SU-DHL-6 (cell line): ENCODE data around the gene CEACAM18.

Experiments used
- H2AFZ ChIP-seq: fragments of 200-600 bp; sonication (generic); 2 replicates; pipeline ENCODE4 v1.6.1; 2014; ENCODE audit warnings: low read depth, mild to moderate bottlenecking, moderate library complexity, mixed read lengths, antibody characterized with exemption, low read length; ENCODE audit not compliant: severe bottlenecking
- H3F3A ChIP-seq: fragments of 200-600 bp; shearing (Covaris generic); 2 replicates; pipeline ENCODE4 v1.6.0; 2016; ENCODE audit warnings: antibody characterized with exemption, mild to moderate bottlenecking; ENCODE audit not compliant: insufficient read depth
- H3K27ac ChIP-seq: fragments of 200-600 bp; sonication (generic); 2 replicates; pipeline ENCODE4 v1.5.1; 2016; ENCODE audit warnings: low read depth, mild to moderate bottlenecking, low read length, moderate library complexity, mixed read lengths
- H3K27me3 ChIP-seq: fragments of 200-600 bp; sonication (generic), shearing (Covaris generic); 2 replicates; pipeline ENCODE4 v1.6.0; 2014; ENCODE audit warnings: mild to moderate bottlenecking, low read length
- H3K36me3 ChIP-seq: fragments of 200-600 bp; sonication (generic); 2 replicates; pipeline ENCODE4 v1.6.1; 2014; ENCODE audit warnings: mild to moderate bottlenecking, low read length, mixed read lengths
- H3K4me2 ChIP-seq: fragments of 300-600, 200-600 bp; shearing (Covaris generic), sonication (generic); 2 replicates; pipeline ENCODE4 v1.6.0; 2014; ENCODE audit warnings: low read length, low read depth, mild to moderate bottlenecking; ENCODE audit not compliant: poor library complexity, severe bottlenecking
- H3K4me3 ChIP-seq: fragments of 200-600 bp; sonication (generic); 2 replicates; pipeline ENCODE4 v1.5.1; 2014; ENCODE audit warnings: antibody characterized with exemption, low read length, mild to moderate bottlenecking, mixed read lengths; ENCODE audit not compliant: insufficient read depth, poor library complexity, severe bottlenecking
- H3K79me2 ChIP-seq: fragments of 200-600 bp; sonication (generic); 2 replicates; pipeline ENCODE4 v1.6.1; 2014; ENCODE audit warnings: mild to moderate bottlenecking, low read length, moderate library complexity; ENCODE audit not compliant: insufficient read depth
- H3K9ac ChIP-seq: fragments of 200-600 bp; sonication (generic); 2 replicates; pipeline ENCODE4 v1.7.0; 2014; ENCODE audit warnings: mild to moderate bottlenecking, low read length
- H3K9me2 ChIP-seq: fragments of 200-600 bp; sonication (generic); replicated peaks from 2 replicates; pipeline ENCODE4 v1.6.1; 2014; ENCODE audit warnings: low read length; ENCODE audit not compliant: insufficient read depth
- H3K9me3 ChIP-seq: fragments of 200-600 bp; sonication (generic); 2 replicates; pipeline ENCODE4 v1.6.1; 2014; ENCODE audit warnings: low read length, mixed read lengths; ENCODE audit not compliant: insufficient read depth
- H4K20me1 ChIP-seq: fragments of 200-600 bp; sonication (generic); 2 replicates; pipeline ENCODE4 v1.6.1; 2014; ENCODE audit warnings: low read depth, mild to moderate bottlenecking, antibody characterized with exemption, low read length, moderate library complexity, mixed read lengths
- CTCF ChIP-seq: fragments of 200-600 bp; sonication (generic); IDR thresholded peaks from one replicate; pipeline ENCODE4 v1.5.1; 2017; ENCODE audit warnings: antibody characterized with exemption, mild to moderate bottlenecking, low read length, moderate library complexity; ENCODE audit not compliant: insufficient read depth, poor library complexity, severe bottlenecking
- EZH2phosphoT487 ChIP-seq: fragments of 200-600 bp; sonication (generic), shearing (Covaris generic); conservative IDR thresholded peaks from 2 replicates; pipeline ENCODE4 v1.6.1; 2018; ENCODE audit warnings: mild to moderate bottlenecking, antibody characterized with exemption, low read length, moderate library complexity, mixed read lengths

Gene CEACAM18

GRCh38 chr19:51468545-51468920, 9.8 kb upstream of the CEACAM18 start:
- Histone ChIP-seq H3K9me3 (no peaks in the 10 kb centered on the region), H3K4me3 (no peak overlapping the region), H3K27me3 (no peaks in the 10 kb centered on the region), H2AFZ (no peak overlapping the region), H3K36me3 (no peaks in the 10 kb centered on the region), H3K4me2 (no peak overlapping the region), H3F3A (no peaks in the 10 kb centered on the region), H3K9me2 (no peaks in the 10 kb centered on the region), H3K79me2 (no peaks in the 10 kb centered on the region), H4K20me1 (no peaks in the 10 kb centered on the region), H3K27ac (no peak overlapping the region), H3K9ac (no peak overlapping the region)
- TF ChIP-seq CTCF, result no peak
- TF ChIP-seq EZH2phosphoT487, result no peak

- Histone ChIP-seq H3K36me3 (no peaks in the 10 kb centered on the region), H4K20me1 (no peaks in the 10 kb centered on the region), H3K9ac (no peak overlapping the region), H3F3A (no peaks in the 10 kb centered on the region), H3K27ac (no peak overlapping the region), H3K79me2 (no peaks in the 10 kb centered on the region), H2AFZ (no peak overlapping the region), H3K9me2 (no peaks in the 10 kb centered on the region), H3K27me3 (no peaks in the 10 kb centered on the region), H3K9me3 (no peaks in the 10 kb centered on the region), H3K4me3 (no peak overlapping the region), H3K4me2 (no peak overlapping the region)
- TF ChIP-seq CTCF (no peak), EZH2phosphoT487 (no peak)
Observed at GRCh38 chr19:51469162-51469561, 9.2 kb upstream of the CEACAM18 start.

DNA sequence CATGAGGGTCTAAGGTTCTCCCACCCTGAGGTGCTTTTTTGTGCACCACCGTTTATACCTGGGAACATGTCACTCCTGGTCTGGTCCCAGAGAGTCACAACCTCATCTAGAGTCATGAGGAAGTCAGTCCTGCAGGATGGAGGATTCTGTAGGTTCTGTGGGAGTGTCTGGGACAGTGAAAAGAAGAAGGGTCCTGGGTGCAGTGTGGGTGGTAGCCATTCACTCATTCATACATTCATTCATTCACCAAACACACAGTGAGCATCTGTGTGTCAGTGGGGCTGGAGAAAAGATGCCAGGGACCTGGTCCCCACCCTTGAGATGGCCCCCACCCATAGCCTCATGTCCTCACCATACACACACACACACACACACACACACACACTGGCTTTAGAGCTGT, 8.7 kb upstream of the CEACAM18 start:
- Histone ChIP-seq H4K20me1 (no peaks in the 10 kb centered on the region), H3K9me2 (no peaks in the 10 kb centered on the region), H3K27ac (no peak overlapping the region), H2AFZ (no peak overlapping the region), H3K36me3 (no peaks in the 10 kb centered on the region), H3K27me3 (no peaks in the 10 kb centered on the region), H3K4me3 (no peak overlapping the region), H3K9me3 (no peaks in the 10 kb centered on the region), H3K79me2 (no peaks in the 10 kb centered on the region), H3F3A (no peaks in the 10 kb centered on the region), H3K4me2 (no peak overlapping the region), H3K9ac (no peak overlapping the region)
- TF ChIP-seq CTCF, result no peak
- no peak for TF ChIP-seq EZH2phosphoT487

- Histone ChIP-seq H4K20me1 (no peaks in the 10 kb centered on the region), H3K79me2 (no peaks in the 10 kb centered on the region), H3K27ac (no peak overlapping the region), H3K27me3 (no peaks in the 10 kb centered on the region), H2AFZ (no peak overlapping the region), H3F3A (no peaks in the 10 kb centered on the region), H3K9me2 (no peaks in the 10 kb centered on the region), H3K9ac (no peak overlapping the region), H3K4me2 (no peak overlapping the region), H3K4me3 (no peak overlapping the region), H3K9me3 (no peaks in the 10 kb centered on the region), H3K36me3 (no peaks in the 10 kb centered on the region)
- TF ChIP-seq EZH2phosphoT487 (no peak), CTCF (no peak)
Observed at GRCh38 chr19:51470966-51471365, 7.4 kb upstream of the CEACAM18 start.
